Natural killer cell treated with Interleukin-12 subunit alpha and Interleukin-12 subunit beta and Interleukin-15 and Interleukin-18, amount 100 ng/mL, for 72 hours (primary cell): Measurements from ENCODE around the gene LDLRAD2. TPM values are rescaled to one million over a fixed set of nuclear protein-coding genes. Genes with fewer than 3 reads are reported as not detected.

Experiments
- ATAC-seq, 2 donors: fragments of 150-1000 bp; cut with Tn5 transposase in 1 of 2; sonication (Bioruptor Pico), chemical (Tn5 transposase) in 1 of 2; 2 replicates each; pipeline ENCODE4 v1.10.0; 2021
- DNase-seq: peaks from one replicate; pipeline ENCODE4 v3.0.0; 2022; ENCODE audit warnings: low spot score
- H3K27ac Mint-ChIP-seq, 2 donors: 1 replicate in 1 of 2; 2 replicates in 1 of 2; pipeline ENCODE4 v1.8.0; 2022; ENCODE audit warnings: mixed read lengths in 2 of 2, mild to moderate bottlenecking in 1 of 2, moderate library complexity in 1 of 2
- H3K27me3 Mint-ChIP-seq, 2 donors: 1 replicate in 1 of 2; 2 replicates in 1 of 2; pipeline ENCODE4 v1.8.0; 2022; ENCODE audit warnings: mixed read lengths in 2 of 2
- H3K36me3 Mint-ChIP-seq: one replicate; pipeline ENCODE4 v1.8.0; 2022; ENCODE audit warnings: mixed read lengths
- H3K4me1 Mint-ChIP-seq, 2 donors: 1 replicate in 1 of 2; 2 replicates in 1 of 2; pipeline ENCODE4 v1.8.0; 2022; ENCODE audit warnings: low read depth in 2 of 2, mixed read lengths in 2 of 2, mild to moderate bottlenecking in 1 of 2
- H3K4me3 Mint-ChIP-seq: one replicate; pipeline ENCODE4 v1.8.0; 2022; ENCODE audit warnings: mixed read lengths
- H3K9me3 Mint-ChIP-seq: 2 replicates; pipeline ENCODE4 v1.8.0; 2022; ENCODE audit warnings: mixed read lengths
- total RNA-seq, 2 donors: library from RNA; stranded (reverse); gene quantifications; one replicate each; pipeline ENCODE4 v1.2.3, GENCODE V29; 2022

The LDLRAD2 gene
- total RNA-seq, 2 donors from 2014 or later, result not detected

GRCh38 chr1:21834666-21835065 is 22.6 kb downstream of the LDLRAD2 start:
- no peak for ATAC-seq
- Mint-ChIP-seq H3K4me1 (no peaks in the 10 kb centered on the region), H3K27ac (no peak overlapping the region), H3K27me3 (no peaks in the 10 kb centered on the region), H3K9me3 (no peaks in the 10 kb centered on the region), H3K4me3 (no peak overlapping the region), H3K36me3 (no peaks in the 10 kb centered on the region)
- no peak for DNase-seq

DNA sequence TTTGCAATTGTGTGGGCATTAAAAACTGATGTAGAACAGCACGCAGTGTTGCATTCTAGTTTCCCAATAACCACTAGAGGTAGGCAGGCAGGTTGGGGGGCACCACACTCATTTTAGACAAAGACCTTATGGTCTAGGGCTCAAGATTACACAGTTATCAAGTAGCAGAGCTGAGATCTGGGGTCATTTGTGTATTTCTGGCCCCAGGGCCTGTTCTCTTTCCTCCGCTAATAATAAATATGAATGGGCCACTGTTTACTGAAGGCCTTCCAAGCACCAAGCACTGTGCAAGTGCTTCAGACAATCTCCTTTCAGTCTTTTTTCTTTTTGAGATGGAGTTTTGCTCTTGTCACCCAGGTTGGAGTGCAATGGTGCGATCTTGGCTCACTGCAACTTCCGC is 23.9 kb downstream of the LDLRAD2 start:
- no peaks in the 10 kb centered on the region for H3K4me1 Mint-ChIP-seq

GRCh38 chr1:21836729-21837128 is 24.7 kb downstream of the LDLRAD2 start:
- DNase-seq (no peak), ATAC-seq (peak in 1 of 2 donors; percentile 17)
- Mint-ChIP-seq H3K27me3 (no peaks in the 10 kb centered on the region), H3K36me3 (no peaks in the 10 kb centered on the region), H3K27ac (no peak overlapping the region), H3K9me3 (no peaks in the 10 kb centered on the region), H3K4me1 (no peaks in the 10 kb centered on the region), H3K4me3 (no peak overlapping the region)

More for the DNA sequence above, 23.9 kb downstream of the LDLRAD2 start:
- H3K9me3 Mint-ChIP-seq, result no peaks in the 10 kb centered on the region
- DNase-seq, result no peak
- no peaks in the 10 kb centered on the region for H3K27me3 Mint-ChIP-seq
- H3K27ac Mint-ChIP-seq, result no peak overlapping the region
- H3K4me3 Mint-ChIP-seq, result no peak overlapping the region
- ATAC-seq, result no peak
- no peaks in the 10 kb centered on the region for H3K36me3 Mint-ChIP-seq

DNA sequence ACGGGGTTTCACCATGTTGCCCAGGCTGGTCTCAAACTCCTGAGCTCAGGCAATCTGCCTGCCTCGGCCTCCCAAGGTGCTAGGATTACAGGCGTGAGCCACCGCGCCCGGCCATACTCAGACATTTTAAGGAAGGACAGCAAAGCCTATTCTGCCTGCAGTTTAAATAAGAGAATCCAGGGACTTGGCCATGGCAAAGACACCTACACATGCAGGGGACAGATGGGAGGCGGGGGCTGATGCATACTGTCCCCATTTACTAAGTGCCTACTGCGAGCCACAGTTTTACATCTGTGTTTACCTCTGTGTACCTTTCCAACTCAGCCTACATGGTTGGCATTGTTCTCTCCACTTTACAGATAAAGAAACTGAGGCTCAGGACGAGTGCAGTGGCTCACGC is 25.4 kb downstream of the LDLRAD2 start:
- ATAC-seq, result no peak
- Mint-ChIP-seq H3K4me1 (no peaks in the 10 kb centered on the region), H3K36me3 (no peaks in the 10 kb centered on the region), H3K27ac (no peak overlapping the region), H3K4me3 (no peak overlapping the region), H3K9me3 (no peaks in the 10 kb centered on the region), H3K27me3 (no peaks in the 10 kb centered on the region)
- no peak for DNase-seq

DNA sequence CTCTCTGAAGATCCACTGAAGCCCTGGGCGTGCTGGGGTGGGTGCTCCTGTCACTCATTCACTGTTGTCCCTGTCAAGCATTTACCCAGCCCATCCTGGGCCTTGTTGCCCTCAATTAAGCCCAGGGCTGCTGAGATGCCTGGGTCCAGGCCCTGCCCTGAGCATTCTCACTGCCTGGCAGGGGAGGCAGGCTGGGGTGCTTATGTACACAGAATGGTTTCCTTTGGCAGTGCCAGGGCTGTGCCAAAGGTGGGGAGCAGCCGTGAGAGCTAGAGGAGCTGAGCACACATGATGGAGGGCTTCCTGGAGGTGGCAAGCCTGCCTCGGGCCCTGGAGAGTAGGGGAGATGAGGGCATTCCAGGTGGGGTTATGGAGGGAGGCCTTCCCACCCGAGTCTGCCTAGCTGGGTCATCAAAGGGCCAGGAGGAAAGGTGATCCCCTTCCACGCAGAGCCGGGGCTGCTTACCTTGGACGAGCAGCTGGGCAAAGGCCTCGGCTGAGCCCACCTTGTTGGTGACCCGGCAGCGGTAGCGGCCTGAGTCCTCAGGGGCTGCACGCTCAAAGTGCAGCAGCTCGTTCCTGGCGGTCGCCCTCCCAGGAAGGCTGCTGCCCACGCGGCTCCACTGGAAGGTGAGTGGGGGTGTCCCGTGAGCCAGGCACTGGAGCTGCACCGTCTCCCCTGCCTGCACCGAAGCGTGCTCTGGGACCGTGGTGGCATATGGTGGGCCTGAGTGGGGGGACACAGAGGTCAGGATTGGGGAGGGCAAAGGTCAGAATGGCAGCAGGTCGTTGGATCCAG is 26.5 kb downstream of the LDLRAD2 start:
- H3K27me3 Mint-ChIP-seq, result no peaks in the 10 kb centered on the region
- no peaks in the 10 kb centered on the region for H3K9me3 Mint-ChIP-seq
- H3K4me1 Mint-ChIP-seq, result no peaks in the 10 kb centered on the region
- no peak overlapping the region for H3K4me3 Mint-ChIP-seq
- ATAC-seq, result no peak
- H3K36me3 Mint-ChIP-seq, result no peaks in the 10 kb centered on the region
- H3K27ac Mint-ChIP-seq, result no peak overlapping the region
- DNase-seq, result no peak

DNA sequence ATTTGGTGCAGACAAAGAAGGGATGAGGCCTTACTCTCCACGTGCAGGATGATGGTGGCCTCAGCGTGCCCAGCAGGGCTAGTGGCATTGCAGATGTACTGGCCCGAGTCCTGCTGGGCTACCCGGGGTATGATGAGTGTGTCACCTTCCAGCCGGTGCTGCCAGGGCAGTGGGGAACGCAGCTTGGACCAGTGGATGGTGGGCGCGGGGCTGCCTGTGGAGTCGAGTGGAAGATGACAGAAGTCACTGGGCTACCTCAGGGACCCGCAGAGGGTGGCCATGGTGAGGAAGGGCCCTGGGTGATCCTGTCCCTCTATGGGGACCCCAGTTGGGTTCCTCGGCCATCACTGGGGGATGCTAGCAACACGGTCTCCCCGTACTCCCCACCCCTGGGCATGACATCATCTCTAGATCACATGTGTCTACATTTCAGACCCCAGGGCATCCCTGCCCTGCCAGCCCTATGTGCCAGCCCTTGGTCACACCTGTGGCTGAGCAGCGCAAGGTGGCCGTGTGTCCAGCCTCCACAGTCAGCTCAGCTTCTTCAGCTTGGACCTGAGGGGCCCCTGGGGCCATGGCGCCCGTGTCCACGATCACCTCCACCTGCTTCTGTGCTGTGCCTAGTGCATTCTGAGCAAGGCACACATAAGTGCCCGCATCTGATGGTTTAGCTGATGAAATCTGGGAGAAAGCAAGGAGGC is 27.4 kb downstream of the LDLRAD2 start:
- Mint-ChIP-seq H3K27me3 (no peaks in the 10 kb centered on the region), H3K4me3 (no peak overlapping the region), H3K4me1 (no peaks in the 10 kb centered on the region), H3K27ac (no peak overlapping the region), H3K9me3 (no peaks in the 10 kb centered on the region), H3K36me3 (no peaks in the 10 kb centered on the region)
- ATAC-seq (no peak), DNase-seq (no peak)

DNA sequence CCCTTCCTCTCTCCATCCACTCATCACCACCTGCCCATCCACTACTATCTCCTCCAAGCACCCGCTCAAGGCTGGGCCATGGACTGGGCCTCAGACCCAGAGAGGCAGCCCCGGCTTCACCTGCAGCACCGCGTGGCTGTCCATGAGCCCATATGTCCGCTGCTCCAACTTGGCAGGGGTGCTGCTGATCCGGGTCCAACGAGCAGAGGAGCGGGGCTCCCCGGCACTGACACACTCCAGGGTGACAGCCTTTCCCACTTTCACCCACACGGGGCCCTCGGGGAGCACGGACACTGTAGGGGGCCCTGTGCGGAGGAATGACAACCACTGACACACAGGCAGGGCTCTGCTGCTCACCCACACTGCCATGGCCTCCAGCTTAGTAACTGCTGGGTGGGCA is 28.9 kb downstream of the LDLRAD2 start:
- ATAC-seq (no peak), DNase-seq (no peak)
- no peak overlapping the region for H3K27ac Mint-ChIP-seq
- H3K27me3 Mint-ChIP-seq, result no peaks in the 10 kb centered on the region
- H3K4me1 Mint-ChIP-seq, result no peaks in the 10 kb centered on the region
- H3K36me3 Mint-ChIP-seq, result no peaks in the 10 kb centered on the region
- H3K9me3 Mint-ChIP-seq, result no peaks in the 10 kb centered on the region
- no peak overlapping the region for H3K4me3 Mint-ChIP-seq

GRCh38 chr1:21841852-21842466 is 29.9 kb downstream of the LDLRAD2 start:
- ATAC-seq, result no peak
- no peak for DNase-seq
- Mint-ChIP-seq H3K9me3 (no peaks in the 10 kb centered on the region), H3K27ac (no peak overlapping the region), H3K27me3 (no peaks in the 10 kb centered on the region), H3K4me3 (no peak overlapping the region), H3K36me3 (no peaks in the 10 kb centered on the region), H3K4me1 (no peaks in the 10 kb centered on the region)

DNA sequence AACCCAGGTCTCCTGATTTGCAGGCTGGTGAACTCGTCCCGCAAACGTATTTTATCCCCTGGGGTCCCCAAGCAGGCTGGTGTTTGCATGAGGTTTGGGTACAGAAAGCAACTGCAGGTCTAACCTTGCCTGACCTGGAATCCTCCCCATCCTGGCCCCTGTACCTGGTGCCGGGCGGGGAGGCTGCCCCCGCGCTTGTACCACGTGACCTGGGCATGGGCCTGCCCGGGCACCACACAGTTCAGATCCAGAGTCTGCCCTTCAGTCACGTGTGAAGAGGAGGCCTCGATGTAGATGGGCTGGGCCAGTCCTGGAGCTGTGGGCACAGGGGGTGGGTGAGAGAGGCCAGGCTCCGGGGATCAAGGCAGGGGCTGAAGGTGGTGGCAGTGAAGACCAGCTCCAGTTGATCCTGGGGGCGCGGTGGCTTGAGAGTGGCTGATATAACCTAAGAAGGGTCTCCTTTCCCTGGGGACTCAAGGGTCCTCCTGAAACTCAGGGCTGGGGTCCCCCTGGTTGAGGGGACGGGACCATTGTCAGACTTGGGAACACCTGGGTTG is 30.6 kb downstream of the LDLRAD2 start:
- Mint-ChIP-seq H3K27ac (no peak overlapping the region), H3K9me3 (no peaks in the 10 kb centered on the region), H3K4me3 (no peak overlapping the region), H3K4me1 (no peaks in the 10 kb centered on the region), H3K27me3 (no peaks in the 10 kb centered on the region), H3K36me3 (no peaks in the 10 kb centered on the region)
- DNase-seq (no peak), ATAC-seq (no peak)

DNA sequence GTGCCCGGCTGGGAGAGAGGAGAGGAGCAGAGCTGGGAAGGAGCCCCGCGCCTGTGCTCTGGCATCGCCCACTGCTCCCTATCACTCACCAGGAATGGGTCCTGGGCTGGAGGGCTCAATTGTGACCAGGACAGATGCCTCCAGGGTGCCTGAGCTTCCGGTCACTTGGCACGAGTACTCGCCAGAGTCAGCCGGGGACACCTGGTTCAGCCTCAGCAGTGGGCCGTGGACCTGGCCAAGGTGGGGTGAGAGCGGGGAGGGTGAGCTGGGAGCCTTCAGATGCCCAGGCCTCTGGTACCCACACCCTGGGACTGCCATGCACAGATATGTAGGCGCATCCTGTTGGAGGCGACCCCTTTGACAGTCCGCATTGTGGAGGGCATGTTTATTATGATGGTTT is 31.1 kb downstream of the LDLRAD2 start:
- no peaks in the 10 kb centered on the region for H3K4me1 Mint-ChIP-seq
- no peak overlapping the region for H3K27ac Mint-ChIP-seq

GRCh38 chr1:21843996-21844395 is 31.9 kb downstream of the LDLRAD2 start:
- ATAC-seq, result no peak
- Mint-ChIP-seq H3K36me3 (no peaks in the 10 kb centered on the region), H3K9me3 (no peaks in the 10 kb centered on the region), H3K4me1 (no peaks in the 10 kb centered on the region), H3K27ac (no peak overlapping the region), H3K27me3 (no peaks in the 10 kb centered on the region), H3K4me3 (no peak overlapping the region)
- no peak for DNase-seq

More for the DNA sequence above, 31.1 kb downstream of the LDLRAD2 start:
- ATAC-seq (no peak), DNase-seq (no peak)
- Mint-ChIP-seq H3K27me3 (no peaks in the 10 kb centered on the region), H3K9me3 (no peaks in the 10 kb centered on the region), H3K36me3 (no peaks in the 10 kb centered on the region), H3K4me3 (no peak overlapping the region)

DNA sequence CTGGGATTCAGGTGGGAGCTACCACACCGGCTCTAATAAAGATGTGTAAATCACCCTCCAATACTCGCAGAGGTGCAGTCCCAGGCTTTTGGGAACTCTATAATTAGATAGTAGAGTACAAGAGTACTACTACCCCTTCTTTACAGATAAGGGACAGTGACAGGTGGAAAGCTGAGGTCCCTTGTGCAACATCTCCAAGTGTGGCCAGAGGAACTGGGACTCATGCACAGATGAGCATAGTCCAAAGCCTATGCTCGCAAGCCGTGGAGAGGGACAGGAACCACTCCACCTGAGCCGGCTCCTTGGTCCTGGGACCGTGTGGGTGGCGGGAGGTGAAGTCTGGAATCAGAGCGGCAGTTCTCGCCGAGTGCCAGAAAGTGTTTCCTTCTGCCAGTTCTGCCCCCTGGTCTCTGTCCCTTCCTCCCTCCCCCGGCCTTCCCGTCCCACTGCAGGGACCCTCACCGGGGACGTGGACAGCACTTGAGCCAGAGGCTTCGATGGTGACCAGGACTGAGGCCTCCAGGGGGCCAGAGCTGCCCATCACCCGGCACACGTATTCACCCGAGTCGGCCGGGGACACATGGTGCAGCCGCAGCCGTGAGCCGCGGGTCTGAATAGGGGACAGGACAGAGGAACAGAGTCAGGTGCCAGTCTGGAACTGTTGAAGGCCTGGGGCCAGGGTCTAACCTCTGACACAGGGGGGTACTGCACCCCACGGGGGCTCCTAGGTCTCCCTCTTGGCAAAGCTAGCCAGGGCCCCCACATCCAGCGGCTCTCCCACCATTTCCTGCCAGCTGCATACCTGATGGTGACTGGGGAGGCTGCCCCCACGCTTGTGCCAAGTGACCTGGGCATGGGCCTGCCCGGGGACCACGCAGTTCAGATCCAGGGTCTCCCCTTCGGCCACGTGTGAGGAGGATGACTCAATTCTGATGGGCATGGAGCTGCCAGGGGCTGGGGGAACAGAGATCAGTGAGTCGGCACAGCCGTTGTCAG is 33.9 kb downstream of the LDLRAD2 start:
- Mint-ChIP-seq H3K4me1 (no peaks in the 10 kb centered on the region), H3K9me3 (no peaks in the 10 kb centered on the region), H3K27me3 (no peaks in the 10 kb centered on the region), H3K27ac (no peak overlapping the region), H3K36me3 (no peaks in the 10 kb centered on the region), H3K4me3 (no peak overlapping the region)
- ATAC-seq (no peak), DNase-seq (no peak)
